IPS DF 19.7 (cell line): Measurements from ENCODE around the gene CHST9.
"Not testable (repeated sequence)": the region's sequence is repeated elsewhere in the genome, so short reads cannot be mapped to it uniquely, and the experiment has no call there.

ENCODE experiments used
- DNase-seq: peaks from one replicate; pipeline ENCODE4 v3.0.0-alpha.2; 2013; ENCODE audit warnings: low read depth, low spot score

CHST9 gene

GRCh38 chr18:27005589-27005988, 179.5 kb downstream of the CHST9 start:
- peak; percentile 15 for DNase-seq

- DNase-seq: no peak
Measured at GRCh38 chr18:27004056-27004829, 180.9 kb downstream of the CHST9 start.

- no peak for DNase-seq
Measured at GRCh38 chr18:26999797-27000196, 185.3 kb downstream of the CHST9 start.

GRCh38 chr18:26993568-26993967, 191.5 kb downstream of the CHST9 start:
- no peak for DNase-seq

GRCh38 chr18:26992926-26993325, 192.2 kb downstream of the CHST9 start:
- no peak for DNase-seq

GRCh38 chr18:26989842-26990241, 195.3 kb downstream of the CHST9 start:
- no peak for DNase-seq

- DNase-seq: no peak
Measured at GRCh38 chr18:26981360-26982082, 203.6 kb downstream of the CHST9 start.

GRCh38 chr18:26978812-26979341, 206.2 kb downstream of the CHST9 start:
- DNase-seq: no peak

- no peak for DNase-seq
Measured at GRCh38 chr18:26977781-26978180, 207.3 kb downstream of the CHST9 start.

GRCh38 chr18:26976206-26976605, 208.9 kb downstream of the CHST9 start:
- DNase-seq: no peak

GRCh38 chr18:26972549-26972948, 212.6 kb downstream of the CHST9 start:
- DNase-seq: not testable (repeated sequence)

GRCh38 chr18:26971409-26971808, 213.7 kb downstream of the CHST9 start:
- no peak for DNase-seq

GRCh38 chr18:26970637-26971036, 214.5 kb downstream of the CHST9 start:
- no peak for DNase-seq

- DNase-seq: no peak
Measured at GRCh38 chr18:26965206-26965605, 219.9 kb downstream of the CHST9 start.

GRCh38 chr18:26963292-26963691, 221.8 kb downstream of the CHST9 start:
- DNase-seq: no peak

- DNase-seq: no peak
Measured at GRCh38 chr18:26961839-26962238, 223.3 kb downstream of the CHST9 start.

GRCh38 chr18:26960911-26961310, 224.2 kb downstream of the CHST9 start:
- no peak for DNase-seq

- DNase-seq: peak; percentile 93
Measured at GRCh38 chr18:26956863-26957262, 228.2 kb downstream of the CHST9 start.

- DNase-seq: no peak
Measured at GRCh38 chr18:26948703-26949102, 236.4 kb downstream of the CHST9 start.

- no peak for DNase-seq
Measured at GRCh38 chr18:26943906-26944305, 241.2 kb downstream of the CHST9 start.

- DNase-seq: no peak
Measured at GRCh38 chr18:26941584-26941983, 243.5 kb downstream of the CHST9 start.

- DNase-seq: no peak
Measured at GRCh38 chr18:26940744-26941398, 244.2 kb downstream of the CHST9 start.
